SK-N-SH (cell line): ENCODE measurements around the gene HES1. TPM values are rescaled to one million over a fixed set of nuclear protein-coding genes. Genes with fewer than 3 reads are reported as not detected.

ENCODE experiments used
- CTCF ChIA-PET: fragments of 300-600, 350-600 bp; formaldehyde crosslinking; extraction: SDS; loops from one replicate; lab custom pipeline; 2021; lab: Yijun Ruan, JAX
- POLR2A ChIA-PET: fragments of 350-600 bp; sonication (Branson Sonifier 250); formaldehyde crosslinking; extraction: SDS; loops from one replicate; lab custom pipeline; 2020; ENCODE audit warnings: antibody characterized with exemption, inconsistent platforms; lab: Yijun Ruan, JAX
- DNase-seq: peaks from one replicate; pipeline ENCODE4 v3.0.0; 2012
- H2AFZ ChIP-seq: fragments of 200-600 bp; sonication (generic); 2 replicates; pipeline ENCODE4 v1.8.1; 2016; ENCODE audit warnings: antibody characterized with exemption, mild to moderate bottlenecking, low read depth
- H3F3A ChIP-seq: fragments of 200-600 bp; sonication (generic); replicated peaks from 2 replicates; pipeline ENCODE3; 2016; ENCODE audit warnings: antibody characterized with exemption, mild to moderate bottlenecking; ENCODE audit not compliant: insufficient read depth
- H3K27ac ChIP-seq, 2 experiments: fragments of 200-500 bp in 1 of 2; fragments of 200-600 bp in 1 of 2; sonication (Bioruptor generic) in 1 of 2; sonication (generic), shearing (Covaris generic) in 1 of 2; 2 replicates each; pipeline versions ENCODE4 v1.5.1 to v1.6.1; 2014 to 2016; ENCODE audit warnings: low read depth in 2 of 2, inconsistent platforms in 1 of 2, low read length in 1 of 2, mild to moderate bottlenecking in 1 of 2, mixed read lengths in 1 of 2
- H3K27me3 ChIP-seq: fragments of 200-600 bp; sonication (generic), shearing (Covaris generic); 2 replicates; pipeline ENCODE4 v1.6.1; 2016; ENCODE audit warnings: mixed run types; ENCODE audit not compliant: insufficient read depth
- H3K36me3 ChIP-seq, 2 experiments: fragments of 200-500 bp in 1 of 2; fragments of 200-600 bp in 1 of 2; sonication (Bioruptor generic) in 1 of 2; sonication (generic) in 1 of 2; replicated peaks in 1 of 2; 2 replicates each; pipeline versions ENCODE3 to v1.5.1; 2014 to 2016; ENCODE audit warnings: low read length in 1 of 2, mild to moderate bottlenecking in 1 of 2; ENCODE audit not compliant: insufficient read depth in 2 of 2, control insufficient read depth in 1 of 2
- H3K4me1 ChIP-seq, 2 experiments: fragments of 200-500 bp in 1 of 2; fragments of 200-600 bp in 1 of 2; sonication (Bioruptor generic) in 1 of 2; sonication (generic), shearing (Covaris generic) in 1 of 2; 2 replicates each; pipeline versions ENCODE4 v1.5.1 to v1.6.1; 2014 to 2016; ENCODE audit warnings: low read depth in 1 of 2, low read length in 1 of 2, mixed run types in 1 of 2; ENCODE audit not compliant: insufficient read depth in 2 of 2, control insufficient read depth in 1 of 2
- H3K4me2 ChIP-seq: fragments of 200-600 bp; sonication (generic), shearing (Covaris generic); 2 replicates; pipeline ENCODE4 v1.6.1; 2017; ENCODE audit warnings: mixed run types
- H3K4me3 ChIP-seq, 2 experiments: fragments of 200-500 bp in 1 of 2; fragments of 200-600 bp in 1 of 2; sonication (Bioruptor generic) in 1 of 2; sonication (generic), shearing (Covaris generic) in 1 of 2; 2 replicates each; pipeline versions ENCODE4 v1.5.1 to v1.8.1; 2014 to 2016; ENCODE audit warnings: low read depth in 2 of 2, inconsistent platforms in 1 of 2, low read length in 1 of 2, mild to moderate bottlenecking in 1 of 2, mixed read lengths in 1 of 2, moderate library complexity in 1 of 2
- H3K79me2 ChIP-seq: fragments of 200-600 bp; sonication (generic); 2 replicates; pipeline ENCODE4 v1.8.1; 2017; ENCODE audit warnings: mild to moderate bottlenecking; ENCODE audit not compliant: insufficient read depth
- H3K9ac ChIP-seq: fragments of 200-600 bp; sonication (generic); 2 replicates; pipeline ENCODE4 v1.6.1; 2017; ENCODE audit warnings: mixed run types
- H3K9me2 ChIP-seq: fragments of 200-600 bp; sonication (generic); 2 replicates; pipeline ENCODE4 v1.6.1; 2017; ENCODE audit warnings: mixed run types
- H3K9me3 ChIP-seq: fragments of 200-600 bp; sonication (generic); 2 replicates; pipeline ENCODE4 v1.6.1; 2017; ENCODE audit warnings: mixed run types, mild to moderate bottlenecking, moderate library complexity
- H4K20me1 ChIP-seq: fragments of 200-600 bp; sonication (generic); 2 replicates; pipeline ENCODE4 v1.6.1; 2017; ENCODE audit warnings: mild to moderate bottlenecking, mixed run types; ENCODE audit not compliant: insufficient read depth
- ELF1 ChIP-seq: IDR thresholded peaks from 2 replicates; pipeline ENCODE4 v1.4.0; 2012
- EP300 ChIP-seq, 2 experiments: IDR thresholded peaks; 2 replicates each; pipeline versions ENCODE4 v1.4.0 to v1.6.1; 2012; ENCODE audit warnings: borderline replicate concordance in 1 of 2, low read depth in 1 of 2, low read length in 1 of 2
- EZH2phosphoT487 ChIP-seq: fragments of 200-600 bp; sonication (generic); IDR thresholded peaks from 2 replicates; pipeline ENCODE4 v1.6.1; 2017; ENCODE audit warnings: low read depth, mixed run types, mild to moderate bottlenecking, antibody characterized with exemption, moderate library complexity, borderline replicate concordance
- FOXM1 ChIP-seq: IDR thresholded peaks from 2 replicates; pipeline ENCODE4 v1.4.0; 2012; ENCODE audit warnings: low read depth, mild to moderate bottlenecking
- MXI1 ChIP-seq: IDR thresholded peaks from 2 replicates; pipeline ENCODE4 v1.6.1; 2012; ENCODE audit warnings: mild to moderate bottlenecking, low read depth, low read length, improper control_type of control experiment
- NFIC ChIP-seq: IDR thresholded peaks from 2 replicates; pipeline ENCODE4 v1.4.0; 2012; ENCODE audit warnings: borderline replicate concordance
- NRF1 ChIP-seq: IDR thresholded peaks from 2 replicates; pipeline ENCODE4 v1.6.1; 2012; ENCODE audit warnings: low read depth, mild to moderate bottlenecking, low read length
- PBX3 ChIP-seq: IDR thresholded peaks from 2 replicates; pipeline ENCODE4; 2012
- RAD21 ChIP-seq: IDR thresholded peaks from 2 replicates; pipeline ENCODE4 v1.6.1; 2012; ENCODE audit warnings: mild to moderate bottlenecking, low read length
- RCOR1 ChIP-seq: fragments of 150-350 bp; IDR thresholded peaks from 2 replicates; pipeline ENCODE4 v1.6.1; 2017; ENCODE audit warnings: antibody characterized with exemption, low read length
- SIN3A ChIP-seq: IDR thresholded peaks from 2 replicates; pipeline ENCODE4 v1.6.1; 2012; ENCODE audit warnings: low read depth, mild to moderate bottlenecking, low read length, moderate library complexity, borderline replicate concordance
- TAF1 ChIP-seq: IDR thresholded peaks from 2 replicates; pipeline ENCODE4 v1.6.1; 2012; ENCODE audit warnings: low read depth, mild to moderate bottlenecking, low read length, moderate library complexity, borderline replicate concordance
- TCF12 ChIP-seq: IDR thresholded peaks from 2 replicates; pipeline ENCODE4 v1.4.0; 2012
- TEAD4 ChIP-seq: IDR thresholded peaks from 2 replicates; pipeline ENCODE4 v1.4.0; 2012; ENCODE audit warnings: mild to moderate bottlenecking, borderline replicate concordance; ENCODE audit not compliant: insufficient read depth
- USF1 ChIP-seq: IDR thresholded peaks from 2 replicates; pipeline ENCODE4 v1.4.0; 2012; ENCODE audit warnings: low read depth, borderline replicate concordance
- USF2 ChIP-seq: fragments of 150-350 bp; IDR thresholded peaks from 2 replicates; pipeline ENCODE4 v1.6.1; 2017; ENCODE audit warnings: antibody characterized with exemption, low read length, low read depth, borderline replicate concordance
- YY1 ChIP-seq: IDR thresholded peaks from 2 replicates; pipeline ENCODE4 v1.4.0; 2012; ENCODE audit warnings: low read depth, mild to moderate bottlenecking
- WGBS: methylation state at CpG from one replicate; pipeline ENCODE4 v1.1.6; 2017; ENCODE audit warnings: low lambda C conversion rate; 5-methylcytosine and 5-hydroxymethylcytosine counted together
- polyA plus RNA-seq, 3 experiments: library from polyadenylated mRNA; depleted of rRNA; stranded (reverse); fragments of >200 nt; gene quantifications; 2 replicates each; pipeline ENCODE4 v1.2.3, GENCODE V29; 2012
- TF ChIP-seq, protein P1 (sequence below): IDR thresholded peaks from 2 replicates; pipeline ENCODE4 v1.6.1; 2012; ENCODE audit warnings: mild to moderate bottlenecking, low read depth, low read length, moderate library complexity
- TF ChIP-seq, protein P2 (sequence below): IDR thresholded peaks from 2 replicates; pipeline ENCODE4 v1.4.0; 2012; ENCODE audit warnings: low read depth, borderline replicate concordance
- TF ChIP-seq, protein P3 (sequence below): fragments of 200-600 bp; sonication (generic); IDR thresholded peaks from 2 replicates; pipeline ENCODE4 v1.6.1; 2017; ENCODE audit warnings: antibody characterized with exemption, mild to moderate bottlenecking, moderate library complexity

The HES1 gene
- polyA plus RNA-seq, 1 of the 3 experiments (the other 2 are of a cell fraction): 225 TPM

DNA sequence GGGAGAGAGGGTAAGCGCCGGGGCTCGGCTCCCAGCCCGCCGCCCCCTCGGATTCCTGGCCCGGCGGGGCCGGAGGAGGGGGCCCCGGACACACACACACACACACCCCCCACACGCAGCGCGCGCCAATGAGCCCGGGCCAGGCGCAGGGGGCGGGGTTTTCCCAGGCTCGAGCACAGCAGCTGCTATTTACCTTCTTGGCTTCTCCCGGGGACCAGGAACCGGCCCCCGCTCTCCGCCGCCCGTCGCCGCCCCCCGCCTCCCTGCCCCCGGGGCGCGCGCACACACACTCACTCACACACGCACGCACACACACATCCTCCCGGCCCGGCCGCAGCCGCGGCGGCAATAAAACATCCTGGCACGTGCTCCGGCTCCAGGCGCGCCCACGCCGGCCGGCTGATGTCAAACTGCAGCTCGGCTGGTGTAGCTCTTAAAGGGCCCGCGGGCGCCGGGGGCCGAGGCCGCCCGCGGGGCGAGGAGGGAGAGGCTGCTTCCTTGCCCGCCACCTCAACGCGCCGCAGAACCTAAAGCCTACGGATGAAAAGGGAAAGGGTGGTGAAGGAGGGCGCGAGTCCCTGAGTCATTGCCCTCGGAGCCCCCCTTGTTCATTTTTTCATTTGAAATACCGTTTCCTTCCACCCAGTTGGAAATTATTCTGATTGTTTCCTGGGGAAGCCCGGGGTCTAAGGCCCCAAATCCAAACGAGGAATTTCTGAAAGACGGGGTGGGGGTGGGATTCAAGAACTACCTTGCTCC is 1.0 kb upstream of the HES1 start:
- Histone ChIP-seq H3K79me2 (peaks cover 21% of the 10 kb centered on the region), H4K20me1 (peaks cover 26% of the 10 kb centered on the region), H3K4me3 (peak overlapping the region; percentile 68 to 71), H3K4me1 (peaks cover 23 to 63% of the 10 kb centered on the region in 2 experiments; a peak in 3 of 4 replicates), H2AFZ (peak overlapping the region; percentile 75), H3K4me2 (peak overlapping the region; percentile 99), H3K9me2 (no peaks in the 10 kb centered on the region), H3K9me3 (no peaks in the 10 kb centered on the region), H3K36me3 (peaks cover 0 to 7% of the 10 kb centered on the region in 2 experiments), H3K27me3 (no peaks in the 10 kb centered on the region), H3K27ac (peak overlapping the region; percentile 94 to 96), H3F3A (peaks cover 46% of the 10 kb centered on the region), H3K9ac (peak overlapping the region; percentile 89)
- ChIA-PET CTCF (interaction anchor here (0.6 to 7.7 kb wide), 8 partner anchors 10 to 469 kb away, joined by 3 to 49 read pairs (median 6); no protein-coding TSS in a partner anchor), POLR2A (interaction anchor here (1.0 to 1.8 kb wide), 6 partner anchors 10 to 181 kb away, joined by 3 to 5 read pairs (median 4); no protein-coding TSS in a partner anchor)
- peak; percentile 93 for DNase-seq
- WGBS: 1% methylated on average over 28 of the region's 68 CpGs
- TF ChIP-seq RAD21: peak; percentile 11; the same call in 1 of the 2 replicates
- TF ChIP-seq EP300 (IDR thresholded peaks at IDR 0.05; ENCODE audit: borderline replicate concordance in 1 of 2, low read depth in 1 of 2, low read length in 1 of 2): peak; percentile 53 to 55; a peak in 2 of 4 replicates
- peak; percentile 98 for TF ChIP-seq MXI1
- TF ChIP-seq USF1: peak; percentile 71; the same call in 1 of the 2 replicates
- TF ChIP-seq PBX3: peak; percentile 69; the same call in 1 of the 2 replicates
- TF ChIP-seq EZH2phosphoT487: no peak
- TF ChIP-seq FOXM1: no peak; the same call in 1 of the 2 replicates
- TF ChIP-seq USF2: no peak
- TF ChIP-seq NRF1: no peak
- TF ChIP-seq TAF1: no peak
- TF ChIP-seq, protein P1, sequence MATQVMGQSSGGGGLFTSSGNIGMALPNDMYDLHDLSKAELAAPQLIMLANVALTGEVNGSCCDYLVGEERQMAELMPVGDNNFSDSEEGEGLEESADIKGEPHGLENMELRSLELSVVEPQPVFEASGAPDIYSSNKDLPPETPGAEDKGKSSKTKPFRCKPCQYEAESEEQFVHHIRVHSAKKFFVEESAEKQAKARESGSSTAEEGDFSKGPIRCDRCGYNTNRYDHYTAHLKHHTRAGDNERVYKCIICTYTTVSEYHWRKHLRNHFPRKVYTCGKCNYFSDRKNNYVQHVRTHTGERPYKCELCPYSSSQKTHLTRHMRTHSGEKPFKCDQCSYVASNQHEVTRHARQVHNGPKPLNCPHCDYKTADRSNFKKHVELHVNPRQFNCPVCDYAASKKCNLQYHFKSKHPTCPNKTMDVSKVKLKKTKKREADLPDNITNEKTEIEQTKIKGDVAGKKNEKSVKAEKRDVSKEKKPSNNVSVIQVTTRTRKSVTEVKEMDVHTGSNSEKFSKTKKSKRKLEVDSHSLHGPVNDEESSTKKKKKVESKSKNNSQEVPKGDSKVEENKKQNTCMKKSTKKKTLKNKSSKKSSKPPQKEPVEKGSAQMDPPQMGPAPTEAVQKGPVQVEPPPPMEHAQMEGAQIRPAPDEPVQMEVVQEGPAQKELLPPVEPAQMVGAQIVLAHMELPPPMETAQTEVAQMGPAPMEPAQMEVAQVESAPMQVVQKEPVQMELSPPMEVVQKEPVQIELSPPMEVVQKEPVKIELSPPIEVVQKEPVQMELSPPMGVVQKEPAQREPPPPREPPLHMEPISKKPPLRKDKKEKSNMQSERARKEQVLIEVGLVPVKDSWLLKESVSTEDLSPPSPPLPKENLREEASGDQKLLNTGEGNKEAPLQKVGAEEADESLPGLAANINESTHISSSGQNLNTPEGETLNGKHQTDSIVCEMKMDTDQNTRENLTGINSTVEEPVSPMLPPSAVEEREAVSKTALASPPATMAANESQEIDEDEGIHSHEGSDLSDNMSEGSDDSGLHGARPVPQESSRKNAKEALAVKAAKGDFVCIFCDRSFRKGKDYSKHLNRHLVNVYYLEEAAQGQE: peak; percentile 15; the same call in 1 of the 2 replicates
- TF ChIP-seq, protein P2, sequence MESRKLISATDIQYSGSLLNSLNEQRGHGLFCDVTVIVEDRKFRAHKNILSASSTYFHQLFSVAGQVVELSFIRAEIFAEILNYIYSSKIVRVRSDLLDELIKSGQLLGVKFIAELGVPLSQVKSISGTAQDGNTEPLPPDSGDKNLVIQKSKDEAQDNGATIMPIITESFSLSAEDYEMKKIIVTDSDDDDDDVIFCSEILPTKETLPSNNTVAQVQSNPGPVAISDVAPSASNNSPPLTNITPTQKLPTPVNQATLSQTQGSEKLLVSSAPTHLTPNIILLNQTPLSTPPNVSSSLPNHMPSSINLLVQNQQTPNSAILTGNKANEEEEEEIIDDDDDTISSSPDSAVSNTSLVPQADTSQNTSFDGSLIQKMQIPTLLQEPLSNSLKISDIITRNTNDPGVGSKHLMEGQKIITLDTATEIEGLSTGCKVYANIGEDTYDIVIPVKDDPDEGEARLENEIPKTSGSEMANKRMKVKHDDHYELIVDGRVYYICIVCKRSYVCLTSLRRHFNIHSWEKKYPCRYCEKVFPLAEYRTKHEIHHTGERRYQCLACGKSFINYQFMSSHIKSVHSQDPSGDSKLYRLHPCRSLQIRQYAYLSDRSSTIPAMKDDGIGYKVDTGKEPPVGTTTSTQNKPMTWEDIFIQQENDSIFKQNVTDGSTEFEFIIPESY: 0 out of 2 replicates have a peak, but pooled peaks have one; percentile 23
- peak; percentile 42; the same call in 1 of the 2 replicates for TF ChIP-seq NFIC
- TF ChIP-seq, protein P3, sequence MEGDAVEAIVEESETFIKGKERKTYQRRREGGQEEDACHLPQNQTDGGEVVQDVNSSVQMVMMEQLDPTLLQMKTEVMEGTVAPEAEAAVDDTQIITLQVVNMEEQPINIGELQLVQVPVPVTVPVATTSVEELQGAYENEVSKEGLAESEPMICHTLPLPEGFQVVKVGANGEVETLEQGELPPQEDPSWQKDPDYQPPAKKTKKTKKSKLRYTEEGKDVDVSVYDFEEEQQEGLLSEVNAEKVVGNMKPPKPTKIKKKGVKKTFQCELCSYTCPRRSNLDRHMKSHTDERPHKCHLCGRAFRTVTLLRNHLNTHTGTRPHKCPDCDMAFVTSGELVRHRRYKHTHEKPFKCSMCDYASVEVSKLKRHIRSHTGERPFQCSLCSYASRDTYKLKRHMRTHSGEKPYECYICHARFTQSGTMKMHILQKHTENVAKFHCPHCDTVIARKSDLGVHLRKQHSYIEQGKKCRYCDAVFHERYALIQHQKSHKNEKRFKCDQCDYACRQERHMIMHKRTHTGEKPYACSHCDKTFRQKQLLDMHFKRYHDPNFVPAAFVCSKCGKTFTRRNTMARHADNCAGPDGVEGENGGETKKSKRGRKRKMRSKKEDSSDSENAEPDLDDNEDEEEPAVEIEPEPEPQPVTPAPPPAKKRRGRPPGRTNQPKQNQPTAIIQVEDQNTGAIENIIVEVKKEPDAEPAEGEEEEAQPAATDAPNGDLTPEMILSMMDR: no peak
- TF ChIP-seq SIN3A: peak; percentile 87
- TF ChIP-seq YY1: 0 out of 2 replicates have a peak, but pooled peaks have one; percentile 5
- peak; percentile 49; the same call in 1 of the 2 replicates for TF ChIP-seq TCF12
- peak; percentile 53; the same call in 1 of the 2 replicates for TF ChIP-seq TEAD4
- TF ChIP-seq RCOR1: peak; percentile 51; the same call in 1 of the 2 replicates
- TF ChIP-seq ELF1: peak; percentile 27; the same call in 1 of the 2 replicates
